MM.1S (cell line): ENCODE measurements around the gene EME2.

Source experiments
- DNase-seq: peaks from one replicate; pipeline ENCODE4 v3.0.0-alpha.2; 2015
- H2AFZ ChIP-seq: fragments of 300-600 bp; sonication (generic); 2 replicates; pipeline ENCODE4 v1.6.0; 2016; ENCODE audit warnings: antibody characterized with exemption, low read length
- H3F3A ChIP-seq: fragments of 300-600 bp; sonication (generic); 2 replicates; pipeline ENCODE4 v1.6.1; 2016; ENCODE audit warnings: mild to moderate bottlenecking, antibody characterized with exemption, low read length, moderate library complexity, mixed read lengths; ENCODE audit not compliant: insufficient read depth
- H3K27ac ChIP-seq: fragments of 300-600 bp; sonication (generic); 2 replicates; pipeline ENCODE4 v1.5.1; 2016; ENCODE audit warnings: mild to moderate bottlenecking, low read length
- H3K27me3 ChIP-seq: fragments of 300-600 bp; sonication (generic); replicated peaks from 2 replicates; pipeline ENCODE4 v1.6.0; 2016; ENCODE audit warnings: low read length; ENCODE audit not compliant: insufficient read depth
- H3K36me3 ChIP-seq: fragments of 300-600 bp; sonication (generic); replicated peaks from 2 replicates; pipeline ENCODE4 v1.6.1; 2016; ENCODE audit warnings: mild to moderate bottlenecking, low read length, mixed read lengths; ENCODE audit not compliant: insufficient read depth
- H3K4me1 ChIP-seq: fragments of 300-600 bp; sonication (generic); 2 replicates; pipeline ENCODE4 v1.6.1; 2016; ENCODE audit warnings: low read length, mixed read lengths
- H3K4me2 ChIP-seq: fragments of 300-600 bp; sonication (generic); 2 replicates; pipeline ENCODE4 v1.6.0; 2016; ENCODE audit warnings: low read depth, low read length
- H3K4me3 ChIP-seq: fragments of 300-600 bp; sonication (generic); 2 replicates; pipeline ENCODE4 v1.5.1; 2016; ENCODE audit warnings: low read length, mixed read lengths
- H3K79me2 ChIP-seq: fragments of 300-600 bp; sonication (generic); 2 replicates; pipeline ENCODE4 v1.6.1; 2016; ENCODE audit warnings: mixed run types, low read length, mixed read lengths
- H3K9ac ChIP-seq: fragments of 300-600 bp; sonication (generic); 2 replicates; pipeline ENCODE4 v1.6.1; 2016; ENCODE audit warnings: low read length, mixed read lengths
- H3K9me2 ChIP-seq: fragments of 300-600 bp; sonication (generic); replicated peaks from 2 replicates; pipeline ENCODE4 v1.6.1; 2016; ENCODE audit warnings: mild to moderate bottlenecking, low read length, mixed read lengths; ENCODE audit not compliant: insufficient read depth
- H3K9me3 ChIP-seq: fragments of 300-600 bp; sonication (generic); replicated peaks from 2 replicates; pipeline ENCODE4 v1.6.1; 2016; ENCODE audit warnings: mild to moderate bottlenecking, low read length, mixed read lengths; ENCODE audit not compliant: insufficient read depth
- H4K20me1 ChIP-seq: fragments of 300-600 bp; sonication (generic); 2 replicates; pipeline ENCODE4 v1.6.1; 2016; ENCODE audit warnings: mild to moderate bottlenecking, low read length, moderate library complexity, mixed read lengths; ENCODE audit not compliant: insufficient read depth
- CTCF ChIP-seq: fragments of 300-600 bp; sonication (generic); IDR thresholded peaks from 2 replicates; pipeline ENCODE4 v1.5.1; 2016; ENCODE audit warnings: antibody characterized with exemption, low read length, mixed read lengths
- EZH2 ChIP-seq: fragments of 300-600 bp; sonication (generic); optimal IDR thresholded peaks from 2 replicates; pipeline ENCODE3; 2017; ENCODE audit warnings: low read depth, mild to moderate bottlenecking, antibody characterized with exemption, low read length, mixed read lengths
- EZH2phosphoT487 ChIP-seq: fragments of 300-600 bp; sonication (generic); IDR thresholded peaks from 2 replicates; pipeline ENCODE4 v1.6.1; 2018; ENCODE audit warnings: antibody characterized with exemption, low read length

The EME2 gene

GRCh38 chr16:1729445-1729844 is 43.2 kb upstream of the EME2 start:
- no peak overlapping the region for H3K4me3 ChIP-seq

GRCh38 chr16:1731073-1731472 is 41.5 kb upstream of the EME2 start:
- Histone ChIP-seq H4K20me1 (no peaks in the 10 kb centered on the region), H3K9me3 (no peaks in the 10 kb centered on the region), H3K4me2 (no peak overlapping the region), H3K9me2 (no peaks in the 10 kb centered on the region), H3K27ac (no peak overlapping the region), H3K79me2 (peaks cover 11% of the 10 kb centered on the region), H3K4me3 (no peak overlapping the region), H3F3A (peaks cover 4% of the 10 kb centered on the region; the same call in 1 of the 2 replicates), H3K36me3 (no peaks in the 10 kb centered on the region; the same call in 1 of the 2 replicates), H2AFZ (no peak overlapping the region), H3K4me1 (no peaks in the 10 kb centered on the region), H3K27me3 (no peaks in the 10 kb centered on the region), H3K9ac (no peak overlapping the region)
- TF ChIP-seq CTCF (no peak), EZH2phosphoT487 (no peak), EZH2 (no peak)
- DNase-seq: no peak

More at GRCh38 chr16:1729445-1729844, 43.2 kb upstream of the EME2 start:
- Histone ChIP-seq H3K9ac (no peak overlapping the region), H4K20me1 (no peaks in the 10 kb centered on the region), H3K9me2 (no peaks in the 10 kb centered on the region), H3K27me3 (no peaks in the 10 kb centered on the region), H3K4me2 (no peak overlapping the region), H3K79me2 (peaks cover 15% of the 10 kb centered on the region), H3F3A (no peaks in the 10 kb centered on the region), H2AFZ (no peak overlapping the region), H3K27ac (no peak overlapping the region), H3K4me1 (no peaks in the 10 kb centered on the region), H3K36me3 (no peaks in the 10 kb centered on the region; the same call in 1 of the 2 replicates), H3K9me3 (no peaks in the 10 kb centered on the region)
- TF ChIP-seq EZH2 (no peak), EZH2phosphoT487 (no peak), CTCF (no peak)
- DNase-seq: no peak

- Histone ChIP-seq H3K36me3 (no peaks in the 10 kb centered on the region; the same call in 1 of the 2 replicates), H3K4me1 (no peaks in the 10 kb centered on the region), H3F3A (peaks cover 4% of the 10 kb centered on the region; the same call in 1 of the 2 replicates), H3K4me3 (no peak overlapping the region), H3K9ac (no peak overlapping the region), H3K27ac (no peak overlapping the region), H3K9me2 (no peaks in the 10 kb centered on the region), H4K20me1 (no peaks in the 10 kb centered on the region), H3K79me2 (peaks cover 11% of the 10 kb centered on the region), H2AFZ (no peak overlapping the region), H3K27me3 (no peaks in the 10 kb centered on the region), H3K4me2 (no peak overlapping the region), H3K9me3 (no peaks in the 10 kb centered on the region)
- TF ChIP-seq EZH2phosphoT487 (no peak), CTCF (no peak), EZH2 (no peak)
- no peak for DNase-seq
These were observed 41.0 kb upstream of the EME2 start for GRCh38 chr16:1731603-1732002.
